ENCODE results near the gene SLC36A2.
"Not testable (repeated sequence)": the region's sequence is repeated elsewhere in the genome, so short reads cannot be mapped to it uniquely, and the experiment has no call there.

The SLC36A2 gene

GRCh38 chr5:151347369-151347768 is at the start of gene SLC36A2:
Gene SLC36A2 (minus strand): TSS chr5:151347559. CDS start chr5:151347460, 99 bp downstream.
- no peak for DNase-seq (ENCODE audit: extremely low read depth in 1 of 2, low read depth in 1 of 2)

- DNase-seq (ENCODE audit: extremely low read depth in 1 of 2, low read depth in 1 of 2) = no peak
Measured at GRCh38 chr5:151388960-151389359, 41.6 kb upstream of the SLC36A2 start.

- no peak for DNase-seq (ENCODE audit: extremely low read depth in 1 of 2, low read depth in 1 of 2)
Measured at GRCh38 chr5:151384106-151384505, 36.7 kb upstream of the SLC36A2 start.

GRCh38 chr5:151383011-151383410 is 35.7 kb upstream of the SLC36A2 start:
- no peak for DNase-seq (ENCODE audit: extremely low read depth in 1 of 2, low read depth in 1 of 2)

GRCh38 chr5:151382576-151382975 is 35.2 kb upstream of the SLC36A2 start:
- no peak for DNase-seq (ENCODE audit: extremely low read depth in 1 of 2, low read depth in 1 of 2)

GRCh38 chr5:151381899-151382298 is 34.5 kb upstream of the SLC36A2 start:
- DNase-seq (ENCODE audit: extremely low read depth in 1 of 2, low read depth in 1 of 2) = no peak

- no peak for DNase-seq (ENCODE audit: extremely low read depth in 1 of 2, low read depth in 1 of 2)
Measured at GRCh38 chr5:151378616-151379015, 31.3 kb upstream of the SLC36A2 start.

GRCh38 chr5:151374539-151374938 is 27.2 kb upstream of the SLC36A2 start:
- no peak for DNase-seq (ENCODE audit: extremely low read depth in 1 of 2, low read depth in 1 of 2)

- DNase-seq (ENCODE audit: extremely low read depth in 1 of 2, low read depth in 1 of 2) = not testable (repeated sequence)
Measured at GRCh38 chr5:151367038-151367437, 19.7 kb upstream of the SLC36A2 start.

GRCh38 chr5:151363673-151364072 is 16.3 kb upstream of the SLC36A2 start:
- DNase-seq (ENCODE audit: extremely low read depth in 1 of 2, low read depth in 1 of 2) = no peak

- no peak for DNase-seq (ENCODE audit: extremely low read depth in 1 of 2, low read depth in 1 of 2)
Measured at GRCh38 chr5:151362970-151363369, 15.6 kb upstream of the SLC36A2 start.

- DNase-seq (ENCODE audit: extremely low read depth in 1 of 2, low read depth in 1 of 2) = no peak
Measured at GRCh38 chr5:151359391-151359790, 12.0 kb upstream of the SLC36A2 start.

GRCh38 chr5:151357792-151358191 is 10.4 kb upstream of the SLC36A2 start:
- DNase-seq (ENCODE audit: extremely low read depth in 1 of 2, low read depth in 1 of 2) = no peak

GRCh38 chr5:151357097-151357496 is 9.7 kb upstream of the SLC36A2 start:
- no peak for DNase-seq (ENCODE audit: extremely low read depth in 1 of 2, low read depth in 1 of 2)

GRCh38 chr5:151351671-151352070 is 4.3 kb upstream of the SLC36A2 start:
- DNase-seq (ENCODE audit: extremely low read depth in 1 of 2, low read depth in 1 of 2) = no peak

- DNase-seq (ENCODE audit: extremely low read depth in 1 of 2, low read depth in 1 of 2) = no peak
Measured at GRCh38 chr5:151348789-151349188, 1.4 kb upstream of the SLC36A2 start.

GRCh38 chr5:151345808-151346478 is 1.4 kb downstream of the SLC36A2 start:
- DNase-seq (ENCODE audit: extremely low read depth in 1 of 2, low read depth in 1 of 2) = no peak

GRCh38 chr5:151345187-151345807 is 2.1 kb downstream of the SLC36A2 start:
- no peak for DNase-seq (ENCODE audit: extremely low read depth in 1 of 2, low read depth in 1 of 2)

- DNase-seq (ENCODE audit: extremely low read depth in 1 of 2, low read depth in 1 of 2) = no peak
Measured at GRCh38 chr5:151344088-151344487, 3.3 kb downstream of the SLC36A2 start.

GRCh38 chr5:151340004-151340403 is 7.4 kb downstream of the SLC36A2 start:
- DNase-seq (ENCODE audit: extremely low read depth in 1 of 2, low read depth in 1 of 2) = no peak

- DNase-seq (ENCODE audit: extremely low read depth in 1 of 2, low read depth in 1 of 2) = no peak
Measured at GRCh38 chr5:151338734-151339133, 8.6 kb downstream of the SLC36A2 start.

GRCh38 chr5:151332857-151333256 is 14.5 kb downstream of the SLC36A2 start:
- no peak for DNase-seq (ENCODE audit: extremely low read depth in 1 of 2, low read depth in 1 of 2)

- DNase-seq (ENCODE audit: extremely low read depth in 1 of 2, low read depth in 1 of 2) = no peak
Measured at GRCh38 chr5:151328734-151329133, 18.6 kb downstream of the SLC36A2 start.

Data from stimulated activated CD8-positive, alpha-beta memory T cell treated with anti-CD3 and anti-CD28 coated beads, Interleukin-7, amount 100 ng/mL, for 48 hours (primary cell).